CD4-positive, alpha-beta T cell treated with Interleukin-2 at 100 ng/mL for 4 hours (primary cell): ENCODE measurements around the gene DCLK1.

Source experiments
- DNase-seq: peaks from one replicate; pipeline ENCODE4 v3.0.0-alpha.2; 2020; ENCODE audit warnings: low spot score

The DCLK1 gene

GRCh38 chr13:35744144-35744543 is 387.0 kb downstream of the DCLK1 start:
- DNase-seq: no peak

DNA sequence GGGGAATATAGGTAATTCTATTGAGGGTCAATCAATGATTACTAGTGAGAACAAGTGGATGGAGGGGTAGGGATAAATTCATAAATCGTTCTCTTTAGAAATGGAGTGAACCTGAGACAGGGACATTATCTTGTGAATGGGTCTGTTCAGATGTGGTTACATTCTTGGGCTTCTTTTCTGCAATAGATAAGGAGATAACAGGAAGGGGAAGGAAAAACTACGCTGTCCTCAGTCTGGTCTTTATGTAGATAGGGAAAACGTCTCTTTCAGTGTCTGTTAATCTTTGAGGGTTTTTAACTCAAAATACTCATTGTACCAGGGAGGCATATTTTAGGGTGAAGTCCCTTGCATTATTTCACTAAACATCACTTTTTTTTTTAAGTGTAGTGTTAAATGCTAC is 388.0 kb downstream of the DCLK1 start:
- DNase-seq: no peak

GRCh38 chr13:35741657-35742056 is 389.5 kb downstream of the DCLK1 start:
- DNase-seq: no peak

DNA sequence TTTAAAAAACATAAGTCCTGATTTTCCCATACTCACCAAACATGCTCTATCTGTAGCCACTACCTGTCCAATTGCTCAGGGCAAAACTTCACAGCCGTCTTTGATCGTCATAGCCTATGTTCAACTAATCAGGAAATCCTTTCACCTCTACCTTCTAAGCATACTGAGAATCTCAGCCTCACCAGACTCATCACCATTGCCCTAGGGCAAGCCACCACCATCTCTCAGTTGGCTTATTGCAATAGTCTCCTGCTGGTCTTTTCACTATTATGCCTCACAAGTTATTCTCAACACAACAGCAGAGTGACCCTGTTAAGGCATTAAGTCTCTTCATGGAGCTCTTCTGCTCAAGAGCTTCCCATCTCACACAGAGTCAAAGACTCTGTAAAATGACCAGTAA is 394.3 kb downstream of the DCLK1 start:
- no peak for DNase-seq

DNA sequence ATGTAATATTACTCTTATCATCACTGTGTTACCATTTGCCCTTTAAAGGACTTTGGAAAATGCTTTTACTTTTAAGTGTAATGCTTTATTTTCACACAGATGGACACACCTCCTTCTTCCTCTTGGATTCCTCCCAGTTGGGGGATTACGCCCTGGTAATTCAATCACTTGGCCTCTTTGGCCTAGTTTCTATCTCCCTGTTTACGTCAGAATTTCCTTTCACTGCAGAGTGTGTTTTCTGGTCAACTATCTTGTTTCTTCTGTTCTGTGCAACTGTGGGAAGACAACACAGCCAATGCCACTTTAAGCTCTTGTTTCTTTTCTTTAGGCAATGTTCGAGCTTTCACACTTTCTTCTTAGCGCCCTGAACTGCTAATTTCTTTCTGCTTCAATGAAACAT is 397.4 kb downstream of the DCLK1 start:
- no peak for DNase-seq

- no peak for DNase-seq
Observed at GRCh38 chr13:35732565-35732964, 398.6 kb downstream of the DCLK1 start.

- no peak for DNase-seq
Observed at GRCh38 chr13:35731471-35731870, 399.7 kb downstream of the DCLK1 start.

- DNase-seq: no peak
Observed at GRCh38 chr13:35729926-35730627, 401.1 kb downstream of the DCLK1 start.

DNA sequence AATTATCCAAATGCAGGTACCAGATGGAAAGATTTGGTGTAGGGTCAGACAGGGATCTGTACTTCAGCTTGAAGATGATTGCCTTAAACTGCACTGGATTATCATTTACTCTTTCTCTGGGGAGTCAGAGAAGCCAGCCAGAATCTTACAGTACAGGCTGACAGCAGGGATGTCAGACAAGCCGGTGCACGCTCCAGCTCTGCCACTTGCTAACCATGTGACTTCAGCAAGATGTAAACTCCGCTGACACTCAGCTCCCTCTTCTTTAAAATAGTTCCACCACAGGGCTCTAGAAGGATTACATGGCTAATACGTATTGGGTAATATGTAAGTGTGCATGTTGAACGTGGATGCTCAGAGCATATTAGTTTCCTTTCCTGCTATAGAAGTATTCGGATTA is 403.3 kb downstream of the DCLK1 start:
- no peak for DNase-seq

DNA sequence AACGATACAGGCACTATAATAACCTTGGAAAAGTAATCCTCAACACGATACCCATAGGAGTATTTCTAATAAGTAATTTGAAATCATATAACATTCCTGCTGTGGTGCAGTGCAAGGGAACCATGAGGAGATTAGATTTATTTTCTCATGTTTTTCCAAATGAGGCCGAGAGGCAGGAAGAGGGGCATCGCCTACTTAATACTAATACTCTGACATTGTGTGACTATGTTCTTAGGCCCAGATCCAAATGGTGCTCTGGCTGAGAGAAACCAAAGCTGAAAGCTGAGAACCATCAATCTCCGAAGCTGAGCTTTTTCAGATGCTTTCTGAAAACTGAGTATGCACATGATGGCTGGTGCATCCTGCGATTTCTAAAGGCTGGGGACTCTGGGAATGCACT is 406.7 kb downstream of the DCLK1 start:
- no peak for DNase-seq

- no peak for DNase-seq
Observed at GRCh38 chr13:35723821-35724220, 407.4 kb downstream of the DCLK1 start.

GRCh38 chr13:35723053-35723461 is 408.1 kb downstream of the DCLK1 start:
- no peak for DNase-seq

DNA sequence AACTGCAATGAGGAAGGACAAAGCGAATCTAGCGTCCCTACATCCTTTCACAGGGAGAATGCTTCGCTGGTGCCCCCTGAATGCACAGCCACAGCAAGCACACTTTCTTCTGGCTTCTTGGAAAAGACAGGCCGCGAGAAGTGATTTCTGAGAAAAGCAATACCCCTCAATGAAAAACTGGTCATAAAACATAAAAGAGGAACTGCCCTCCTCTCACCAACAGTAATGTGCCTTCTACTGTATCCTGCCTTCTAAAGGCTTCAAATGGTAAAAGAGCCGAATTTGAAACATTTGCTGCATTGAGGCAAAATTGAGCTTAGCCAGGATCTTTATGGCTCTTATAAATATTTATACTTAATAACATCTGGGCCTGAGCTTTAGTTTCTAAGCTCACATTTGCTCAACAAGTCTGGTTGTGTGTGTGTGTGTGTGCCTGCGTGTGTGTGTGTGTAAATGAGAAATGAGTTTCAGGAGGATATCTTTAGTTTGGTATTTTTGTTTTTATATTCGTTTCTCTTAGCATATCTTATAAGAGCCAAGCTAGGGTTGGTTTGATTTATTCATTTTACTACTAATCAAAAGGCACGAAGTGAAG is 408.6 kb downstream of the DCLK1 start:
- no peak for DNase-seq

DNA sequence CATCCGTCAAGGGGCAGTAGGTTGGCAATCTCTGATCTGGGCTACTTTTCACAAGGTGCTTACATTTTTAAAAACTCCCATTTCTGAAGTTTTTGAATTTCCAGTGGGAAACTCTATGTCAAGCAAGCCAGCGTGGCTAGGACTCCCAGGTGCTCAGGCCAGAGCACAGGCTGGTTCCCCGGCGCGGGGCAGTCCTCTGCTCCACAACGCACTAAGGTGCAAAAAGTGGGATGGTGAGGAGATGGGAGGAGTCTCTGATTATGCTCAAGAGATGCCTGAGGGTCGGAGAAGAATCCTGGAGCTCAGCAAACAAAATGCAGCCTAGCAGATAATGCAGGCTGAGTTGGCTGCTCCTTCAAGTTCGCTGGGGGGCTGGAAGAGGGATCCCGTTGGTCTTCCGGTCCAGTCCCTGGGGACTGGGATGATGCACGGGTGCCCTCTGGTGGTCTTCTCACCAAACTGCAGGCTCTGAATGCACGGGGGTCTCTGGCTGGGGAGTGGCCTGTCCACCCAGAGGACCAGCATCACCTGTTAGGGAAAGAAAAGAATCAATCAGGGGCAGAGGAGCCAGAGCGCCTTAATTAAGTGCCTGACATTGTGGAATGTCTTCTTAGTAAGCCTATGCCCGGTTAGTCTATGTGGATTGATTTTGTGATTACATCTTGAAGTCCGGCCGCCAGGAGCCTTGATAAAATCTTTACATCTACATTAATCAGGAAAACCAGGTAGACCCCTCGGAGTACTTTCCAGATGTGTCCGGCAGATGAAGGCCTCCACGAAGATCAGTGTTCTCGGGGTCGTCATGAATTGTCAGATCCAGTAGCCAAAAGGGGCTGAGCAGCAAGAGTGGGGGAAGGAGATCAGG is 410.3 kb downstream of the DCLK1 start:
- DNase-seq: peak; percentile 10

DNA sequence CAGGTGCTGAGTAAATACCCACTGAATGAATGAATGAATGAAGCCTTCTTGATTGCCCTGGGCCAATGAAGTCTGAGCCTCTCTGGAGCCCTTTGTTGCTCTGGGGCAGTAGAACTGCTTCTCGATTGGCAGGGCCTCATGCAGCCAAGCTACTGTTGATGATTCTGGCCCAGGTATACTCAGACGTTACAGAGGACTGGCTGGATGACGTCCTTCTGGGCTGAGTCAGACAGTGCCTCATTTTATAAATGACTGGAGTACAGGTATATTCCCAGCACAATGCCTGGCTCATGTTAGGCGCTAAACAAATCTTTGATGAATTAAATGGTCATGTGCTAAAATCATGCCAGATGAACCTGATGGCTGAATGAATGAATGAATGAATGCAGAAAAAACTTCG is 410.9 kb downstream of the DCLK1 start:
- no peak for DNase-seq
